Heart left ventricle (tissue), 13 donors: Measurements from ENCODE around the gene DSCAM.

Experiments used
- CTCF ChIP-seq, 12 donors: fragments of 200-600 bp; sonication (generic) in 4 of 12; IDR thresholded peaks; one replicate each; pipeline versions ENCODE4 v1.5.0 to v1.8.0; 2018 to 2022; ENCODE audit warnings: antibody characterized with exemption in 12 of 12, mild to moderate bottlenecking in 5 of 12
- POLR2A ChIP-seq, 2 donors: fragments of 450-650 bp; IDR thresholded peaks; one replicate each; pipeline ENCODE4 v1.6.1; 2017; ENCODE audit warnings: antibody characterized with exemption in 2 of 2, mild to moderate bottlenecking in 2 of 2, moderate library complexity in 2 of 2
- donor health status: ischemic (EF 13 %, LVEDD 7.1; RV severe dilation, severe dysfunction).
- donor health status: DM: no; HTN: yes; CAD: no.
- donor health status: DM: no; HTN: no; CAD: no.
- donor health status: ischemic (EF 25% LVEDD 6.9; RV normal size, moderate dysfunction).
- donor health status: ischemic (EF 25% LVEDD 5.7; RV mildly dilated, moderate dysfunction).
- donor health status: ischemic (EF 35%, LVEDD 5.7; RV mildly dilated, moderate dysfunction).
- donor health status: nonischemic (EF 11% LVEDD 7.7; RV severe dilation, severe dysfunction).
- donor health status: DM: yes; HTN: yes; CAD: no.
- donor health status: PGD.
- donor health status: ischemic (EF 29% LVEDD 5.4; RV normal size, mild dysfunction).
- donor health status: nonischemic (EF 23%, LVEDD 6.1; RV moderate dilation, normal function).

DNA sequence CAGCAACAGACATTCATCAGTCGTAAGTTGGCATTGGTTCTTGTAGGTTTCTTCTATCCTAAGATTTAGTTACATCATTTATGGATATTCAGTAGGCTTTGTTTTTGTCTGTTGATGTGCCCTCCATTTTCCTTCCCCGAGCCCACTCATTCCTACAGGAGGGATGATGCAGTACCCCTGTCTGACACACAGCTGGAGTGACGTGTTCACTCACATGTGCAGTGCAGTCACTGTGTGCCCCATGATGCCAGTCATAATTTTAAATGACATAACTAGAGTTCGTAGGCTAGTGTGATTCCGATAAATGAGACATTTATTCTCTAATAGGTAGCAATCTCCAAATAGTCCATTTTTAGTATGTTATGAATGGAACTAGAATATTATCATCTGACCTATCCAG, 438.4 kb downstream of the DSCAM start:
- TF ChIP-seq POLR2A (IDR thresholded peaks at IDR 0.05) (no peak), CTCF (IDR thresholded peaks at IDR 0.05) (no peak)
